ENCODE data around the gene PLD4.
"Not testable (repeated sequence)": the region's sequence is repeated elsewhere in the genome, so short reads cannot be mapped to it uniquely, and the experiment has no call there.

PLD4 gene

GRCh38 chr14:104919152-104919992 is 5.3 kb upstream of the PLD4 start:
- DNase-seq; H3K4me1 ChIP-seq (ENCODE audit: control insufficient read depth in 1 of 2, insufficient read depth in 2 of 2, low read length in 2 of 2); H3K9ac ChIP-seq (ENCODE audit: low read length); H3K9me3 ChIP-seq (ENCODE audit: insufficient read depth, low read depth, low read length); H3K18ac ChIP-seq (ENCODE audit: low read length); H3K4me2 ChIP-seq (ENCODE audit: low read length); H3K4me3 ChIP-seq (ENCODE audit: low read depth, low read length); H3K79me2 ChIP-seq (ENCODE audit: control insufficient read depth, insufficient read depth, low read length, poor library complexity); H3K27ac ChIP-seq (ENCODE audit: low read depth, low read length); H3K14ac ChIP-seq (ENCODE audit: low read length); H3K4ac ChIP-seq (ENCODE audit: low read depth, low read length); H3K36me3 ChIP-seq (ENCODE audit: control insufficient read depth in 1 of 2, insufficient read depth in 2 of 2, low read length in 2 of 2); H3K23ac ChIP-seq (ENCODE audit: low read length); H2BK5ac ChIP-seq (ENCODE audit: low read depth, low read length, poor library complexity); H3K79me1 ChIP-seq (ENCODE audit: low read length); H4K91ac ChIP-seq (ENCODE audit: low read depth, low read length); H2AFZ ChIP-seq (ENCODE audit: insufficient read depth, low read length, poor library complexity); H4K8ac ChIP-seq (ENCODE audit: low read depth, low read length); H2AK5ac ChIP-seq (ENCODE audit: low read length); H3K27me3 ChIP-seq (ENCODE audit: insufficient read depth, low read length); H4K12ac ChIP-seq (ENCODE audit: low read depth, low read length); H2BK120ac ChIP-seq (ENCODE audit: insufficient read depth, low read length, poor library complexity); H2BK12ac ChIP-seq (ENCODE audit: low read length): not testable (repeated sequence)
- WGBS (ENCODE audit: extremely low coverage, insufficient coverage, insufficient read length) = no CpG with 5 or more reads among the region's 12 CpGs

DNA sequence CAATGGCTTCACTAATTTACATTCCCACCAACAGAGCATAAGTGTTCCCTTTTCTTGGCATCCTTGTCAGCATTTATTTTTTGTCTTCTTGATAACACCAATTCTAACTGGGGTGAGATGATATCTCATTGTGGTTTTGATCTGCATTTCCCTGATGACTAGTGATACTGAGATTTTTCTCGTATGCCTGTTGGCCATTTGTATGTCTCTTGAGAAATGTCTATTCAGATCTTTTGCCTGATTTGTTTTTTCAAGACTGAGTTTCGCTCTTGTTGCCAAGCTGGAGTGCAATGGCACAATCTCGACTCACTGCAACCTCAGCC is 4.7 kb upstream of the PLD4 start:
- Histone ChIP-seq H3K4me1 (ENCODE audit: control insufficient read depth in 1 of 2, insufficient read depth in 2 of 2, low read length in 2 of 2) (peaks cover 0 to 2% of the 10 kb centered on the region in 2 experiments), H2AK5ac (ENCODE audit: low read length) (no peak overlapping the region), H3K27ac (ENCODE audit: low read depth, low read length) (no peak overlapping the region), H4K12ac (ENCODE audit: low read depth, low read length) (no peak overlapping the region), H3K27me3 (ENCODE audit: insufficient read depth, low read length) (no peaks in the 10 kb centered on the region), H3K79me1 (ENCODE audit: low read length) (no peaks in the 10 kb centered on the region), H4K8ac (ENCODE audit: low read depth, low read length) (no peak overlapping the region), H3K14ac (ENCODE audit: low read length) (no peak overlapping the region), H3K79me2 (ENCODE audit: control insufficient read depth, insufficient read depth, low read length, poor library complexity) (no peaks in the 10 kb centered on the region), H3K4me2 (ENCODE audit: low read length) (no peak overlapping the region), H3K9me3 (ENCODE audit: insufficient read depth, low read depth, low read length) (peaks cover 6% of the 10 kb centered on the region), H4K91ac (ENCODE audit: low read depth, low read length) (no peak overlapping the region), H2BK5ac (ENCODE audit: low read depth, low read length, poor library complexity) (no peak overlapping the region), H3K4me3 (ENCODE audit: low read depth, low read length) (no peak overlapping the region), H3K18ac (ENCODE audit: low read length) (no peak overlapping the region), H3K9ac (ENCODE audit: low read length) (no peak overlapping the region), H2BK120ac (ENCODE audit: insufficient read depth, low read length, poor library complexity) (no peak overlapping the region), H3K23ac (ENCODE audit: low read length) (no peak overlapping the region), H2BK12ac (ENCODE audit: low read length) (no peak overlapping the region), H3K4ac (ENCODE audit: low read depth, low read length) (no peak overlapping the region), H3K36me3 (ENCODE audit: control insufficient read depth in 1 of 2, insufficient read depth in 2 of 2, low read length in 2 of 2) (no peaks in the 10 kb centered on the region), H2AFZ (ENCODE audit: insufficient read depth, low read length, poor library complexity) (no peak overlapping the region)
- no peak for DNase-seq
- WGBS (ENCODE audit: extremely low coverage, insufficient coverage, insufficient read length) = no CpG with 5 or more reads among the region's 3 CpGs

DNA sequence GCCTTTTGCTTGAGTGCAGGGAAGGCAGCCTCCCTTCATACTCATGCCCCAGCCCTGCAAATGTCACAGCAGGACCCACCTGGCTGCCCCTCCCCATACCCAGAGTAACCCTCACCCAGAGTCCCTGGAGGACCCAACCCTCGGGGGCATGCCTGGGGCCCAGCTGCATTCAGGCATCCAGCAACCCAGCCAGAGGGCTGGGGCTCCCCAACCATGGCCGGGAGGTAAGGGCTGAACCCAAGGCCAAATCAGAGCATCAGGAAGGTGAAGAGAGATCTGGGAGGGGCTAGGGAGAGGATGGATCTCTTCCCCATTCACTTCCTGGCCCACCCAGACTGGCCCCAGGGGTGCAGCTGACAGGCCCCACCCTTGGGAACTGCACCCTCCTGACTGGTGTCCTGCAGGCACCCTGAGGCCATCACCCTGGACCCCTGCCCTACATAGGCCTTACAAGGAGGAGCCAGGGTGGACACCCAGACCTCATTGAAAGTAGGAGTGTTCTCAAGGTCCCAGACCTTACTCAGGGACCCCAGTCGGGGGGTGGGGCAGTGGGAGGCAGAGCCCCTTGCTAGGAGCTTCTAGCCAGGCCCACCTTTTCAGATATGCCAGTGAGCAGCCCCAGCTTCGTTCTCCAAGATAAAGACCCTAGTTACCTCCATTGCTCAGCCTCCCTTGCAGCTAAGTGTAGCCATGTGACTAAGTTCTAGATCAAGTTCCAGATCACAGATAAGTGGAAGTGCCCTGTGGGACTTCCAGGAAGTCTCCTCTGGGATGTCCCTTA is 849 bp upstream of the PLD4 start:
- no peak overlapping the region for H3K4me3 ChIP-seq (ENCODE audit: low read depth, low read length)
- no peak overlapping the region for H3K23ac ChIP-seq (ENCODE audit: low read length)
- no peaks in the 10 kb centered on the region for H3K79me1 ChIP-seq (ENCODE audit: low read length)
- no peak overlapping the region for H3K18ac ChIP-seq (ENCODE audit: low read length)
- no peak overlapping the region for H4K91ac ChIP-seq (ENCODE audit: low read depth, low read length)
- no peak for DNase-seq
- no peak overlapping the region for H4K8ac ChIP-seq (ENCODE audit: low read depth, low read length)
- H2BK5ac ChIP-seq (ENCODE audit: low read depth, low read length, poor library complexity) = no peak overlapping the region
- H4K12ac ChIP-seq (ENCODE audit: low read depth, low read length) = no peak overlapping the region
- H3K4me2 ChIP-seq (ENCODE audit: low read length) = no peak overlapping the region
- H3K27ac ChIP-seq (ENCODE audit: low read depth, low read length) = no peak overlapping the region
- peaks cover 8% of the 10 kb centered on the region for H3K9me3 ChIP-seq (ENCODE audit: insufficient read depth, low read depth, low read length)
- H3K27me3 ChIP-seq (ENCODE audit: insufficient read depth, low read length) = no peaks in the 10 kb centered on the region
- H3K79me2 ChIP-seq (ENCODE audit: control insufficient read depth, insufficient read depth, low read length, poor library complexity) = no peaks in the 10 kb centered on the region
- H3K14ac ChIP-seq (ENCODE audit: low read length) = no peak overlapping the region
- H3K4ac ChIP-seq (ENCODE audit: low read depth, low read length) = no peak overlapping the region
- H3K9ac ChIP-seq (ENCODE audit: low read length) = no peak overlapping the region
- peaks cover 0 to 2% of the 10 kb centered on the region in 2 experiments for H3K4me1 ChIP-seq (ENCODE audit: control insufficient read depth in 1 of 2, insufficient read depth in 2 of 2, low read length in 2 of 2)
- no CpG with 5 or more reads among the region's 4 CpGs for WGBS (ENCODE audit: extremely low coverage, insufficient coverage, insufficient read length)
- H2BK12ac ChIP-seq (ENCODE audit: low read length) = no peak overlapping the region
- H3K36me3 ChIP-seq (ENCODE audit: control insufficient read depth in 1 of 2, insufficient read depth in 2 of 2, low read length in 2 of 2) = no peaks in the 10 kb centered on the region
- no peak overlapping the region for H2AK5ac ChIP-seq (ENCODE audit: low read length)
- no peak overlapping the region for H2BK120ac ChIP-seq (ENCODE audit: insufficient read depth, low read length, poor library complexity)
- H2AFZ ChIP-seq (ENCODE audit: insufficient read depth, low read length, poor library complexity) = no peak overlapping the region

DNA sequence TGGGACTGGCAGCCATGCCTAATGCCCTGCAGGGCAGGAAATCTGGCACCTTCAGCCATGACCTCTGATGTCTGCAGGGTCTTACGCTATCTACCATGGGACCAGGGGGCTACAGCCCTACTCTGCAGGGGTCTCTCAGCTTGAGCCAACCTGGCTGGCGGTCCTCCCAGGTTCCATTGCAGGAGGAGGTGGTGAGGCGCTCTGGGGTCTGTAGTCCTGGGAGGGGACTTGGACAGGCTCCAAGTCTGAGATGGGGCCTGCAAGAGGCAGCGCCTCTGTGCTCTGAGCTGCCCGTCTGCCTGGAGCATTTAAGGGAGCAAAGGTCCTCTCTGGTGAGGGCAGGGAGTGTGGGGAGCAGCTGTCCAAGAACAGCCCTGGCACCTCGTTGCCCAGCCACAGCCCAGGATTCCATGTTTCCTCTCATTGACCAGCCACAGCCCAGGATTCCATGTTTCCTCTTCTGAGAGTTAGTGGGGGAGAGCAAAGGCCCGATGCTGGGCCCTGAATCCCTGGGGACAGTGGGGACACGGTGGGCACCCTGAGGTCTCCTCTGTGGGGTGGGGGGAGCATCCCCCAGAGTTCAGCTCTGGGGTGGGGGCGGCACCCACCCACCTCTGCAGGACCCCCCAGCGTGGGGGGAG is 655 bp downstream of the PLD4 start:
- no peaks in the 10 kb centered on the region for H3K36me3 ChIP-seq (ENCODE audit: control insufficient read depth in 1 of 2, insufficient read depth in 2 of 2, low read length in 2 of 2)
- no peak overlapping the region for H3K14ac ChIP-seq (ENCODE audit: low read length)
- no peaks in the 10 kb centered on the region for H3K79me2 ChIP-seq (ENCODE audit: control insufficient read depth, insufficient read depth, low read length, poor library complexity)
- no peaks in the 10 kb centered on the region for H3K4me1 ChIP-seq (ENCODE audit: control insufficient read depth in 1 of 2, insufficient read depth in 2 of 2, low read length in 2 of 2)
- H2BK5ac ChIP-seq (ENCODE audit: low read depth, low read length, poor library complexity) = no peak overlapping the region
- no CpG with 5 or more reads among the region's 10 CpGs for WGBS (ENCODE audit: extremely low coverage, insufficient coverage, insufficient read length)
- no peaks in the 10 kb centered on the region for H3K79me1 ChIP-seq (ENCODE audit: low read length)
- no peak overlapping the region for H3K4ac ChIP-seq (ENCODE audit: low read depth, low read length)
- H2BK12ac ChIP-seq (ENCODE audit: low read length) = no peak overlapping the region
- peaks cover under 1% of the 10 kb centered on the region for H3K27me3 ChIP-seq (ENCODE audit: insufficient read depth, low read length)
- H2AK5ac ChIP-seq (ENCODE audit: low read length) = no peak overlapping the region
- DNase-seq = no peak
- H3K18ac ChIP-seq (ENCODE audit: low read length) = no peak overlapping the region
- H4K8ac ChIP-seq (ENCODE audit: low read depth, low read length) = no peak overlapping the region
- H2AFZ ChIP-seq (ENCODE audit: insufficient read depth, low read length, poor library complexity) = no peak overlapping the region
- H3K9ac ChIP-seq (ENCODE audit: low read length) = no peak overlapping the region
- H3K4me3 ChIP-seq (ENCODE audit: low read depth, low read length) = no peak overlapping the region
- peaks cover 8% of the 10 kb centered on the region for H3K9me3 ChIP-seq (ENCODE audit: insufficient read depth, low read depth, low read length)
- H4K12ac ChIP-seq (ENCODE audit: low read depth, low read length) = no peak overlapping the region
- no peak overlapping the region for H3K23ac ChIP-seq (ENCODE audit: low read length)
- no peak overlapping the region for H3K4me2 ChIP-seq (ENCODE audit: low read length)
- H4K91ac ChIP-seq (ENCODE audit: low read depth, low read length) = no peak overlapping the region
- no peak overlapping the region for H2BK120ac ChIP-seq (ENCODE audit: insufficient read depth, low read length, poor library complexity)
- H3K27ac ChIP-seq (ENCODE audit: low read depth, low read length) = no peak overlapping the region
